Measurements from ENCODE around the gene MTR.

DNA sequence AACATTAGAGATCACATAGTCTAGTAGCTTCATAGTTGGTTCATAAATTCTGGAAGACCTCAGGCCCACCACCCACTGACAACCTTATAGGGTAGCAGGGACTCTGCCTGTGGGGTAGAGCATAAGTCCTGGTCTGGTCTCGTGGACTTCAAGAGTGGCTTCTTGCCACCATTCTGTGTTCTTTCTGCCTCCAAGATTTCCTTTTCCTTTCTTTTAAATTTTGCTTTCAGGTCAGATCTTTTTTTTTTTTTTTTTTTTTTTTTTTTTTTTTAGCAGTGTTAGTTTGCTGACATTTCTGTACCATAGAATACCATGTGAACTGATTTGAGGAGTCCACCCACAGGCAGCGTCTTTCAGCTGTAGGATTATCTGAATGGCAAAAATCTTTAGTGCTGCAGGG, 28.5 kb downstream of the MTR start:
- TF ChIP-seq CTCF (IDR thresholded peaks at IDR 0.05) (no peak), POLR2A (IDR thresholded peaks at IDR 0.05) (no peak)
